Body of pancreas (tissue), 4 donors: ENCODE data around the gene GRIP1. TPM values are rescaled to one million over a fixed set of nuclear protein-coding genes. Genes with fewer than 3 reads are reported as not detected.

ENCODE experiments used
- ATAC-seq: fragments of 150-250 bp; one replicate; pipeline ENCODE4 v1.9.1; 2016
- DNase-seq, 4 donors: peaks; one replicate each; pipeline ENCODE4 v3.0.0-alpha.2; 2019
- H3K27ac ChIP-seq, 4 donors: fragments of 200-600 bp; sonication (generic); 1 replicate in 3 of 4; 2 replicates in 1 of 4; pipeline versions ENCODE4 v1.5.1 to v1.6.1; 2016 to 2019; ENCODE audit warnings: mild to moderate bottlenecking in 1 of 4, mixed read lengths in 1 of 4, moderate library complexity in 1 of 4
- H3K27me3 ChIP-seq, 2 donors: fragments of 200-600 bp; sonication (generic); one replicate each; pipeline ENCODE4 v1.6.0; 2016; ENCODE audit warnings: mild to moderate bottlenecking in 1 of 2
- H3K36me3 ChIP-seq, 2 donors: fragments of 200-600 bp; sonication (generic); replicated peaks in 1 of 2; 2 replicates each; pipeline ENCODE4 v1.5.1; 2016; ENCODE audit warnings: low read depth in 2 of 2; ENCODE audit not compliant: insufficient read depth in 1 of 2
- H3K4me1 ChIP-seq: fragments of 200-600 bp; sonication (generic); one replicate; pipeline ENCODE4 v1.6.0; 2016
- H3K4me3 ChIP-seq, 2 donors: fragments of 200-600 bp; sonication (generic); 1 replicate in 1 of 2; 2 replicates in 1 of 2; pipeline ENCODE4 v1.5.1; 2016 to 2019
- H3K9me3 ChIP-seq, 3 donors: fragments of 200-600 bp; sonication (generic); 1 replicate in 2 of 3; 2 replicates in 1 of 3; pipeline ENCODE4 v1.5.1; 2016
- CTCF ChIP-seq, 7 experiments: fragments of 450-650 bp in 4 of 7; fragments of 200-600 bp in 3 of 7; sonication (generic) in 3 of 7; IDR thresholded peaks; one replicate each; pipeline ENCODE4 v1.5.1; 2016 to 2019; ENCODE audit warnings: antibody characterized with exemption in 7 of 7
- POLR2A ChIP-seq, 3 donors: fragments of 450-650 bp; IDR thresholded peaks; one replicate each; pipeline ENCODE4 v1.6.1; 2016; ENCODE audit warnings: antibody characterized with exemption in 3 of 3, mild to moderate bottlenecking in 2 of 3
- WGBS, 2 donors: methylation state at CpG; one replicate each; pipeline ENCODE4 v1.1.5; 2017; 5-methylcytosine and 5-hydroxymethylcytosine counted together
- intact Hi-C: fragments of 100-400 bp; cut with DNase I; formaldehyde crosslinking; loops from one replicate; pipeline ENCODE4 v1.15.1; 2023
- total RNA-seq, 2 donors: library from RNA; depleted of rRNA; stranded (reverse); fragments of >200 nt; gene quantifications; one replicate each; pipeline ENCODE4 v1.1.0, GENCODE V29; 2016

GRIP1 gene
- total RNA-seq, 2 donors from 2014 or later: 7.5 to 17.8 TPM

- Histone ChIP-seq H3K27me3 (no peaks in the 10 kb centered on the region), H3K9me3 (no peaks in the 10 kb centered on the region), H3K36me3 (no peaks in the 10 kb centered on the region), H3K4me1 (peaks cover 6% of the 10 kb centered on the region), H3K4me3 (no peak overlapping the region), H3K27ac (no peak overlapping the region)
- no peak for DNase-seq
- no peak for ATAC-seq
- intact Hi-C loops: no loop called here
- no peak for TF ChIP-seq POLR2A (IDR thresholded peaks at IDR 0.05)
- TF ChIP-seq CTCF (IDR thresholded peaks at IDR 0.05): no peak
These were observed 11.0 kb downstream of the GRIP1 start for GRCh38 chr12:66667906-66668305.

DNA sequence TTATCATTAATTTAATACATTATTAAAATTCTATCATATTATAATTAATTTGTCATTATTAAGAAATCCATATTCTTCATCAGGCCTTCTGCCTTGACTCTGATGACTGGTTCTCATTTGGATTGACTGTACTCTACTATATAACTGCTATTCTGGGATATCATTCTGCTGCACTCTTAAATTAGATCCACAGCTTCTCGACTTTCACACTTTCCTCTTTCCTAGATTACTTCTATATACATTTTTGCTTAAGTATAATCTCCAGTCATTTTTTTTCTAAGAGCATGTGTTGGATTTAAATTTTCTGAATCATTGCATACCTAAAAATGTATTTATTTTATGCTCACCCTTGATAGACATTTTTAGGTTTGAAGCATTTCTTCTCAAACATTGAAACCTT lies 12.4 kb downstream of the GRIP1 start:
- H3K9me3 ChIP-seq: no peaks in the 10 kb centered on the region
- no peak overlapping the region for H3K27ac ChIP-seq
- no peaks in the 10 kb centered on the region for H3K36me3 ChIP-seq
- WGBS, 2 donors: 82 to 86% methylated on average over 1 of the region's 1 CpG
- intact Hi-C loops: no loop called here
- no peak for ATAC-seq
- no peak for TF ChIP-seq CTCF (IDR thresholded peaks at IDR 0.05)
- TF ChIP-seq POLR2A (IDR thresholded peaks at IDR 0.05): no peak
- no peak overlapping the region for H3K4me3 ChIP-seq
- H3K27me3 ChIP-seq: no peaks in the 10 kb centered on the region
- peaks cover 6% of the 10 kb centered on the region for H3K4me1 ChIP-seq
- no peak for DNase-seq

DNA sequence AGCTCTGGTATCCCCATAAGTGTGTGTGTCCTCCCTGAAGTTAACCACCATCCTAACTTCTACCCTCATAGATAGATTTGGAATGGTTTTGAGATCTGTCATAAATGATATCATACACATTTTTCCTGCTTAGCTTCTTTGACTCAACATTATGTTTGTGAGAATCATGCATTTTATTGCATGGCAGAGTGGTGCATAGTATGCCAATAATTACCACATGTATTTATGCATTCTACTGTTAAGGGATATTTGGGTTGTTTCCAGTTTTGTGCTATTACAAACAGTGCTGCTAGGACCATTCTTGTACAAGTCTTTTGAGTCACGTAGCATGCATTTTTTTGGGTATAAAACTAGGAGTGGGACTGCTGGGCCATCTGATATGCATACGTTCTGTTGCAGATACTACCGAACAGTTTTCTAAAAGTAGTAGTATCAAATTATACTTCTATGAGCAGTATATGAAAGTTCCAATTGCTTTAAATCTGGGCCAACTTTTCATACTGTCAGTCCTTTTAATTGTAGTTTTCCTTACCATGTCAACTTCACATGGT lies 13.4 kb downstream of the GRIP1 start:
- H3K4me1 ChIP-seq: peaks cover 6% of the 10 kb centered on the region
- intact Hi-C loops: no loop called here
- TF ChIP-seq POLR2A (IDR thresholded peaks at IDR 0.05) (no peak), CTCF (IDR thresholded peaks at IDR 0.05) (no peak)
- no peak overlapping the region for H3K27ac ChIP-seq
- DNase-seq (no peak), ATAC-seq (no peak)
- no peaks in the 10 kb centered on the region for H3K9me3 ChIP-seq
- no peaks in the 10 kb centered on the region for H3K27me3 ChIP-seq
- no peaks in the 10 kb centered on the region for H3K36me3 ChIP-seq
- WGBS, 2 donors: 88 to 90% methylated on average over 3 of the region's 3 CpGs
- no peak overlapping the region for H3K4me3 ChIP-seq

DNA sequence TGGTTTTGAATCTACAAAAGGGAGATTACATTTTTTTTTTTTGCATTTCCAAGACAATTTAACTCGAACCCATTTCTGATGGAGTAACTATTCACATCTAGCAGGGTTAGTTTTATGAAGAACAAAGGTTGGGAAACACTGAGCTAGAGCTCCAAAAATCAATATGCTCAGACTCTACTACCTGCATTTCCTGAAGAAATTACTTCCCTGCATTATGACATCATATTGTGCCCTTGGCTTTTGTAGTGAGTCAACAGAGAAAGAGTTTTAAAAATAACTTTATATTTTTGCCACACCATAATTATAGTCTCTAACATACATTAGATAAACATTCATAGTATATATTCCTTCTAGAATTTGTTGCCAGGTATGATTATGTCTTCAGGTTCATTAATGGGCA lies 14.8 kb downstream of the GRIP1 start:
- H3K9me3 ChIP-seq: no peaks in the 10 kb centered on the region
- no peak for TF ChIP-seq CTCF (IDR thresholded peaks at IDR 0.05)
- TF ChIP-seq POLR2A (IDR thresholded peaks at IDR 0.05): no peak
- DNase-seq (no peak), ATAC-seq (no peak)
- H3K27ac ChIP-seq: no peak overlapping the region
- H3K36me3 ChIP-seq: no peaks in the 10 kb centered on the region
- intact Hi-C loops: no loop called here
- 53 to 55% methylated on average over 1 of the region's 1 CpG for WGBS, 2 donors
- no peaks in the 10 kb centered on the region for H3K27me3 ChIP-seq
- peaks cover 6% of the 10 kb centered on the region for H3K4me1 ChIP-seq
- H3K4me3 ChIP-seq: no peak overlapping the region

DNA sequence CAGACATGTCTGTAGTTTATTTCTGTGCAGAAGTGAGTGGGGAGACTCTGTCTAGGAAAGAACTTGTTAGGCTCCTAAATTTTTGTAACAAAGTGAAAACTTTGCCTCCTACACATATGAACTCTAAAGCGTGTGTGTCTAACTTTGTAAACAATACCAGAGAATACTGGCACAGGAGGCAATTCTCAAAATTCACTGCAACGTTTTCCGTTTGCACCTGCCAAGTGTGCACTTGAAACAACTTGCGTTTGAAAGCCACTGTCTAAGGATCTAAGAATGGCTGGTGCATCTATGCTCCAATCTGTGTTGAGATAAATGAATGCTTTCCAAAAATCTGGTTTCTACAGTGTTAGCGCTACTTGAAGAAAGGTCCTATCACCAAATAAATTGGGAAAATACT lies 15.3 kb downstream of the GRIP1 start:
- no peak for TF ChIP-seq POLR2A (IDR thresholded peaks at IDR 0.05)
- no peak for TF ChIP-seq CTCF (IDR thresholded peaks at IDR 0.05)
- H3K9me3 ChIP-seq: no peaks in the 10 kb centered on the region
- 51 to 54% methylated on average over 5 of the region's 5 CpGs for WGBS, 2 donors
- peaks cover 6% of the 10 kb centered on the region for H3K4me1 ChIP-seq
- no peaks in the 10 kb centered on the region for H3K27me3 ChIP-seq
- DNase-seq (no peak), ATAC-seq (no peak)
- H3K4me3 ChIP-seq: no peak overlapping the region
- no peaks in the 10 kb centered on the region for H3K36me3 ChIP-seq
- intact Hi-C loops: no loop called here
- H3K27ac ChIP-seq: no peak overlapping the region
